H4 (cell line): ENCODE measurements around the gene OLFML2A. TPM values are rescaled to one million over a fixed set of nuclear protein-coding genes. Genes with fewer than 3 reads are reported as not detected.

Source experiments
- DNase-seq: peaks from one replicate; pipeline ENCODE4 v3.0.0-alpha.2; 2015; ENCODE audit warnings: low spot score
- total RNA-seq: library from RNA; depleted of rRNA; stranded (reverse); fragments of >200 nt; shearing (Covaris generic); gene quantifications from 2 replicates; pipeline ENCODE4 v1.2.3, GENCODE V29; 2014

Gene OLFML2A
- total RNA-seq, 1 experiment from 2014 or later = 2.8 TPM

DNA sequence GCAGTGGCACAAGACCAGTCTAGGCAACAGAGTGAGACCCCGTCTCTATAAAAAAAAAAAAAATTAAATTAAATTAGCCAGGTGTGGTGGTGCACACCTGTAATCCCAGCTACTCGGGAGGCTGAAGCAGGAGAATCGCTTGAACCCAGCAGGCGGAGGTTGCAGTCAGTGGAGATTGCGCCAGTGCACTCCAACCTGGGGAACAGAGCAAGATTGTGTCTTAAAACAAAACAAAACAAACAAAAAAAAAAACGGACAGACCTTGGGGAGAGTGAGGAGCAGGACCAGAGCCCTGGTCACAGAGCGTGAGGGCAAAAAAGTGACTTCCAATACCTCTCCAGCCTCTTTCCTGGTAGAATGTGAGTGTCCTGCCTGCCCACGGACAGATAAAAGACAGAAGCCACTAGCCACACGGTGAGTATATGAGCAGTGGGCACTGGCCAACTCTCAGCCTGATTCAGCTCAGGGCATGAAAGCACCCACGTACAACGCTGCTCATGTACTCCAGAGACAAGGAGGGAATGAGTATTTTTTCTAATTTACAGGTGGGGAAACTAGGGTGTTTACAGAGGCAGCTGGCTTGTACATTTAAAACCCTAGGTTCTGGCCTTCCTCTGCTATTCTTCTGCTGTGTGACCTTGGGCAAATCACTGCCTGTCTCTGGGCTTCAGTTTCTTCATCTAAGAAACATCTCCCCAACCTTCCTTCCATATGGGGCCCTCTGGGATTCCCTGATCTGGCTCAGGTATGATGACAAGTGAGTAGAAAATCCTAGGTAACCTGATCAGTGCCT is 1.8 kb downstream of the OLFML2A start:
- DNase-seq = no peak

DNA sequence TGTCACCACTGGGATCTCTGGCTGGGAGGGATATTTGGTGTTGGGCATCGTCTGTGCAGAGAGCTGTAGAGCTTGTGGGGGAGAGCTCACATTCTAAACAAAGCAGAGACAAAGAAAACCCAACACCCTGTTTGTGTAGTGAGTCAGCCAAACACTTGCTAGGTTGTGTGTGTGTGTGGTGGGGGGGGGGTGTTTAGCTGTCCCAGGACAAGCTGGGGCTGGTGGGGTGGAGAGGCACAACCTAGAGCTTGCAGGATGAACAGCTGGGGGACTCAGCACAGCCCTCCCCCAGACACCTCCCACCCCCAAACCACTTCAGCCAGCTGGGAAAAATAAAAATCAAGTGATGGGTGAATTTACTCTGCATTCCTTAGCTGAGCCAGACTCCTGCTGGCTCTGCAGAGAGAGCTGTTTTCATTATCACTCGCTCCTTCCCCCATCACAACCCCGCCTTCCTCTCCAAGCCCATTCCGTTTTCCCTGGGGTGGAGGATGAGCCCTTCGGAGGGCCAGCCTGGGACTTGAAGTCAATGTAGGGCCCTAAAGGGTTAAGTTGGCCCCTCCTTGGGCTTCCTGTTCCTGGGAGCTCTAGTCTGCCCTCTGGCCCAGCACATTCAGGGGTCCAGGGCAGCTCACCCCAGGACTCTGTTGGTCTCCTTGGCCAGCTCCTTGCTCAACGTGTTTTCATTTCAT is 2.6 kb downstream of the OLFML2A start:
- peak; percentile 93 for DNase-seq

DNA sequence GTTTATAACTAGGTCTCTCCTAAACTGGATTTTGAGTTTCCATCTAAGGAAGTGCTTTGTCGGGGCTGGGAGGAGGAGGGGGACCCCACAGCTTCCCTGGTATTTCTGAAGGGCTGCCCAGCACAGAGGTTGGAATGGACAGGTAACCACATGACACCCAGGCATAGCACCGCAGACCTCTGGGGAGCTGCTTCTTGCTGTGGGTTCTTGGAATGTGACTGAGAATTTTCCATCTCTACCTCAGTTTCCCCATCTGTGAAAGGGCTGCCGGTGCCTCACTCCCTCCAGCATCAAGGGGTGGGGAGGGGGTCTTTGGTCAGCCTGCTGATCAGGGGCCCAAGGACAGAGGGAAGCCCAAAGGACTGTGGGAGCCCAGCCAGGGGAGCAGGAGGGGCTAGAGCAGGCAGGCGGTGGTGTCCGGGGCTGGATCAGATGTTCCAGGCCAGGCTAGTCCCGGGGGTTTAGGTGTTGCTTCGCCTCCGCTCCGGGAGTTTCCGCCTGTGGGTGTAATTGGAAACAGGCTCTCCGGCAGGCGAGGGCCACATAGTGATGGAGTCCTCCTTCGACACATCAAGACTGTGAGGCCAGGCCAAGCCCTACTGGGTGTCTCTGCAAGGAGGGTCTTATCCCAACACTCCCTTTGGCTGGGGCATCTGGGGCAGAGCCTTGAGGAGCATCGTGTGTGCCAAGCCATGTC is 3.3 kb downstream of the OLFML2A start:
- DNase-seq = no peak

DNA sequence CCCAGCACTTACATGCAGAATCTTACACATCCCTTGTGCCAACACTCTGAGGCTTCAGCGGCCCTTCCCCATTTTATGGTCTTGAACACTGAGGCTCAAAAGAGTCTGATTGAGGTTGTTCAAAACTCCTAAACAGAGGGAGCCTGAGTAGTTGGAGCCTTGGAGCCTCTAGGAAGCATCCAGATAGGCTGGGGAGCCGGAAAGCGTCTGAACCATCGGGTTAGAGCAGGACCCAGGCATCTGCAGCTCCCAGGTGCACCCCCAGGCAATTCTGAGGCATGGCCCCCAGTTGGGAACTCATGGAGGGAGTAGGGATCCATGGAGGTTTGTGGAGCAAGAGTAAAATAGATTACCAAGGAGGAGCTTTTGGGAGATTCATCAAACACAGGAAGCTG is 3.8 kb downstream of the OLFML2A start:
- no peak for DNase-seq

GRCh38 chr9:124781967-124782660 is 5.2 kb downstream of the OLFML2A start:
- no peak for DNase-seq

DNA sequence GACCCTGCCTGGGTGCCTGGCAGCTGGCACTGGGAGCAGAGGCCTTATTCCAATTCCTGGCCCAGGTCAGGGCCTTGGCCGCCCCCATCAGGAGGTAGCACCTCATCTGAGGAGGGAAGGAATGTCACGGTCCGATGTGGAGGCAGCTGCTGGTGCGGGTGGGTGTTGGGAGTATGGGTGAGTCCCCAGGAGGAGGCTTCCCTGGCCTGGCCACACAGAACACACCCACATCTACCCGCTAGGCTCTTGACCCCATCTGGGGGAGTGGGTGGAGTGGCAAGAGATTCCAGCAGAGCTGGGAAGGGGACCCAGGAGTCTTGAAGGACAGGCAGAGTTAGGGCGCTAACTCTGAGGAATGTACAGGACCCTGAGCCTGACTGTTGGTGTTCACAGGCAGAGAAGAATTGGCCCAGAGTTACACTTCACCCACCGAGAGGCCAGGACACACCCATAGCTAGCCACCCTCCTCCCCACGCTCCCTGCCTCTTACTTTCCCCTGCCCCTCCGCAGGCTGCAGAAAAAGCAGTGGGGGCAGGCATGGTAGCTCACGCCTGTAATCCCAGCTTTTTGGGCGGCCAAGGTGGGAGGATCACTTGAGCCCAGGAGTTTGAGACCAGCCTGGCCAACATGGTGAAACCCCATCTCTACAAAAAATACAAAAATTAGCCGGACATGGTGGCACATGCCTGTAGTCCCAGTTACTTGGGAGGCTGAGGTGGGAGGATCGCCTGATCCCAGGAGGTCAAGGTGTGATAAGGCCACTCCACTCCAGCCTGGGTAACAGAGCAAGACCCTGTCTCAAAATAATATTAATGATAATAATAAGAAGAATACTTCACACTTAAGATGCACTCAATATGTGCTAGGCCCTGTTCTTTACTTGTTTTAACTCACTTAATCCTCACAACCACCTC is 6.0 kb downstream of the OLFML2A start:
- no peak for DNase-seq

DNA sequence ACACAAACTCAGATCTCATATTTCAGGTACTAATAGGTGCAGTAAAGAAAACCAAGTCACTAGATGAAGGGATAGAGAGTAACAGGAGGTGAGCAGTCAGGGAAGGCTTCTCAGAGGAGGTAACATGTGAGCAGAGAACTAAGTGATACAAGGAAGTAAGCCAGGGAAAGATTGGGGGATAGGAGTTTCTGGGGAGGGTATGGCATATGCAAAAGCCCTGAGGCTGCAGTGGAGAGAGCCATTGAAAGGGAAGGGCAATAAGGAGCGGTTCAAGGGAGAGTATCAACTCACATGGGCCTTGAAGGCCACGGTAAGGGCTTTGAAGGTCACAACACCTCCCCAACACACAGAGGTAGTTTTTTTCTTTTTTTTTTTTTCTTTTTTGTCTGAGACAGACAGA is 6.9 kb downstream of the OLFML2A start:
- no peak for DNase-seq

DNA sequence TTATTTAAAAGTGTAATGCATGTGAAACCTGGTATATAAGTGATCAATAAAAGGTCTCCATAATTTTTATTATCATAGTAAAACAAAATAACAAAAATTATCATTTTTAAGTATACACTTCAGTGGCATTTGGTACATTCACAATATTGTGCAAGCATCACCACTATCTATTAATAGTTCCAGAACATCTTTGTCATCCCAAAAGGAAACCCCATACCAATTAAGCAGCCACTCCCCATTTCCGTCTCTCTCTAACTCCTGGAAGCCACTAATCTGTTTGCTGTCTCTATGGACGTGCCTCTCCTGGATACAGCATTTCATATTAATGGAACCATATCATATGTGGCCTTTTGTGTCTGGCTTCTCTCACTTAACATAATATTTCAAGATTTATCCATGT is 7.6 kb downstream of the OLFML2A start:
- DNase-seq = no peak

GRCh38 chr9:124786881-124787573 is 10.1 kb downstream of the OLFML2A start:
- no peak for DNase-seq

DNA sequence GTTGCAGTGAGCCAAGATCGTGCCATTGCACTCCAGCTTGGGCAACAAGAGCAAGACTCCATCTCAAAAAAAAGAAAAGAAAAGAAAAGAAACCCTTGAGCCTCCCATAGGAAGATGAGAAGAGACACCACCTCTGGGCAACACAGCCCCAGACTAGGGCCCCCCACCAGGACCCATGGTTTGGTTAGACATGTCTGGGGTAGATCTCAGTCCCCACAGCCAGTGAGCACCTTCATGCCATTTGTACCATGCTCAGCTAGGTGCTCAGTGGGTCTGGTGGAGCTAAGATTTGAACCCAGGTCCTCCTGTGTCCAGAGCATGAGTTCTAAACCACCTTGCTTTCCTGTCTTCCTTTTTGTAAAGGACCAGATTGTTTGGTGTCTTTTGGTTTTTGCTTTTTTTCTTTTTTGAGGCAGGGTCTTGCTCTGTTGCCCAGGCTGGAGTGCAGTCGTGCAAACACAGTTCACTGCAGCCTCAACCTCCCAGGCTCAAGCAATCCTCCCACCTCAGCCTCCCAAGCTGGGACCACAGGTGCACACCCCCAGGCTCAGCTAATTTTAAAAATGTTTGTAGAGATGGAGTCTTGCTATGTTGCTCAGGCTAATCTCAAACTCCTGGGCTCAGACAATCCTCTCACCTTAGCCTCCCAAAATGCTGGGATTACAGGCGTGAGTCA is 11.7 kb downstream of the OLFML2A start:
- DNase-seq = no peak

GRCh38 chr9:124789531-124789930 is 12.6 kb downstream of the OLFML2A start:
- no peak for DNase-seq

DNA sequence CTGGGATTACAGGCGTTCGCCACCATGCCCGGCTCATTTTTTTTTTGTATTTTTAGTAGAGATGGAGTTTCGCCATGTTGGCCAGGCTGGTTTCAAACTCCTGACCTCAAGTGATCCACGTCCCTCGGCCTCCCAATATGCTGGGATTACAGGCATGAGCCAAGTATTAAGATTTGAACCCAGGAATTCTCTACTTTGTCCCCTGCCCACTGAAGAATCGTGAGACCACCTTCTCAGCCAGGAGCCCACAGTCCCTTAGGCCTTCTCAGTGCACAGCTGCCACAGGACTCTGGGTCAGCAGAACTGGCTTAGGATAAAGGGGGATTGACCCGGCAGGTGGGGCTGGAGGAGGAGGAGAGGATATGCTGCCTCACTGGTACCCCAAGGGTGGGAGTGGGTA is 13.4 kb downstream of the OLFML2A start:
- no peak for DNase-seq

DNA sequence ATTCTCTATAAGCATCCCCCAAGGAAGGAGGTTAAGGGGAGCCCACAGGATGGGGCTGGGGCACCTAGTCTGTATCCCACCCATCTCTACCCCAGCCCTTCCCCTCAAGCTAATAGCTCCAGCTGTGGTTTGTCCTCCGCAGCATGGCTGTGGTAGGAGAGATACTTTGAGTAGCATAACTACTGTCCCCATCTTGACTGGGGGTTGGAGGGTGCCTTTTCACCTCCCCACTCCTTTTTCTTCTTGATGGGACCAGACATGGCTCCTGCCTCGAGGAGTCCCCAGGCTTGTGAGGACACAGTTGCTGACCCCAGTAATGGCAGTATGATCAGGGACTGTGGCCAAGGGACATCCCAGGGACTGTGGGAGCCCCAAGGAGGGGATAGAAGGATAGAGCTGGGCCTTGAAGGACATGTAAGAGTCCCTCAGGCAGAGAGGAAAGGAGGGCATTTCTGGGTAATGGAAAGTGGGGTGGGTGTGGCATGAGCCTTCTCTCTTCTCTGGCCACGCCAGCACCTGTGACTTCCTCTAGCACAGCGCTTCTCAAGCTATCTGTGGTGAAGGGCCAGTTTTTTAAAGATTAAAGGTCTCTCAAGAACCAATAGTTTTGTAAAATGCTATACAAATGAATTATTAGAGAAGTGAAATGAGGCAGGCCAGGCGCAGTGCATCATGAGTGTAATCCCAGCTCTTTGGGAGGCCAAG is 14.0 kb downstream of the OLFML2A start:
- DNase-seq = no peak

GRCh38 chr9:124792257-124793014 is 15.5 kb downstream of the OLFML2A start:
- no peak for DNase-seq

GRCh38 chr9:124793015-124793541 is 16.1 kb downstream of the OLFML2A start:
- DNase-seq = no peak

DNA sequence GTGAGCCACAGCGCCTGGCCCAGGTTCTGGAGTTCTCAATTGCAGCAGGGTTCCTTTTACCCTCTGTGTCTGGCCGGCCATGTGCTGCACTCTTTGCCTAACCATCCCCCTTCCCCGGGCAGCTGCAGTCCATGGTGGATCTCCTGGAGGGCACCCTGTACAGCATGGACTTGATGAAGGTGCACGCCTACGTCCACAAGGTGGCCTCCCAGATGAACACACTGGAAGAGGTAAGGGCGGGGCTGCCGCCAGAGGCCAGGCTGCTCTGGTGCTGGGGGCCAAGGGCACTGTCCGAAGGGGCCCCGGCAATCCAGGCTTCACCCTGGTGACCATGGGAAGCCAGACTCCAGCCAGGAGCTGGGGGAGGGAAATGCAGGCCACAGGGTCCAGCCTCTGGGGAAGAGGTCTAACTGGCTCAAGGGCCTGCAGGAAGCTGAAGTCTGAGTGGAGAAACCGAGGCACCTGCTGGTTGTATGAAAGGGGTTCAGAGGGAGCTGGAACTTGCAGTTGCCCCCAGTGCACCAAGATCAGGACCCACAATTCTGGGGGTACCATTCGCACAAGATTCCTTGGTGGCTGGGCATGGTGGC is 18.1 kb downstream of the OLFML2A start:
- DNase-seq = no peak

DNA sequence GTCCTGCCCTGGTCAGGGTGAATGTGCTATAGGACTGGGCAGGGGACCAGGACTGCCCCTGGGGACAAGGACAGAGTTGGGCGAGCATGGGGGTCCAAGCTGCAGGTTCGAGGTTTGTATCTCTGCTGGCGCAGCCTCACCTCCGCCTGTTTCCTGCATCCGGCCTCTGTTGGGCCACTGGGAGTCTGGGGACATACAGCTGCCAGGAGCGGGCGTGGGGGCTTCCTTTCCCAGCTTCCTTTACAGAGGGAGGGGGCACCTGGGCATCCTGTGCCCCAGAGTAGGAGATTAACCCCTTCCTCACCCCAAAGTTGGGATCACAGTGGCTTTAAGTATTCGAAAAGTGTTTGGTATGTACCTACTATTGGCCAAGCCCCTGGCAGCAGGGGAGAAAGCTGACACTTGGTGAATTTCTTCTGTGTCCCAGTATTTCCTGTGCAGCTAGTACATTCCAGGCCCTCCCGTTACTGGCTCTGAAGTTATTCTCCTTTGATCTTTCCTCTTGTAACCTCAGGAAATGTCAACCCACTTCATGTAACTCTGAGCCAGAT is 19.0 kb downstream of the OLFML2A start:
- no peak for DNase-seq
